ENCODE data around the gene GALNS.

The GALNS gene

DNA sequence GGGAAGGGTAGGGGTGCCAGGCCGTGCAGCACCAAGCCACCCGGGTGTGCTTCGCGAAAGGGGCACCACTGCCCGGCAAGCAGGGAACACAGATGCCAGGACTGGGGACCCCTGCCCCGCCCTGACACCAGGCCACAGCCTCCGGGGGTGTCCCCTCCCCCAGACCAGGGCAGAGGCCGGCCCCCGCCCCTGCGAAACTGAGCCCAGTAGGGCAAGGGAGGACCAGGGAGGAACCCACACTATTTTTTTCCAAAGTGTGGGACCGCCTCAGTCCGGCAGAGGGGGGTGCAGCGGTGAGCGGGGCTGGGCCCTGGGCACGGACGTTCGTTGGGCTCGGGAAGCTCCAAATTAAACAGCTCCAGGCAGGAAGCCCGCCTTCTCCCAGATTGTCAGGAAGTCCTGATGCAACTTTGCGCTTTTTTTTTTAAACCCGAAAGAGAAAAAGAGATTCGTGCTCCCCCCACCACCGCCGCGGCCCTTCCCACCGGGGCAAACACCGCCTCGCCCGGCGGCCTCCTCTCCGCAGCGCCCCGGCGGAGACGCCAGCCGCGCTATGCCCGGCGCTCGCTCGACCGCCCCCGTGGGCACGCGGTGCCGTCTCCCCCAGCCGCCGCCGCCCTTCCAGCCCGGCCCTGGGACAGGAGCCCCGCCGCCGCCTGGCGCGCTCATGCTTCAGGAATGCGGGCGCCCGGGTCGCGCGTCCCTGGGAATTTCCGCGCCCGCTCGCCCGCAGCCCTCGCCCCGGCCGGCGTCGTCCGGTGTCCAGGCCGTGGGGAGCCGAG lies 72.5 kb downstream of the GALNS start:
- peak; percentile 59 for DNase-seq (ENCODE audit: low spot score)
- TF ChIP-seq, protein P1, sequence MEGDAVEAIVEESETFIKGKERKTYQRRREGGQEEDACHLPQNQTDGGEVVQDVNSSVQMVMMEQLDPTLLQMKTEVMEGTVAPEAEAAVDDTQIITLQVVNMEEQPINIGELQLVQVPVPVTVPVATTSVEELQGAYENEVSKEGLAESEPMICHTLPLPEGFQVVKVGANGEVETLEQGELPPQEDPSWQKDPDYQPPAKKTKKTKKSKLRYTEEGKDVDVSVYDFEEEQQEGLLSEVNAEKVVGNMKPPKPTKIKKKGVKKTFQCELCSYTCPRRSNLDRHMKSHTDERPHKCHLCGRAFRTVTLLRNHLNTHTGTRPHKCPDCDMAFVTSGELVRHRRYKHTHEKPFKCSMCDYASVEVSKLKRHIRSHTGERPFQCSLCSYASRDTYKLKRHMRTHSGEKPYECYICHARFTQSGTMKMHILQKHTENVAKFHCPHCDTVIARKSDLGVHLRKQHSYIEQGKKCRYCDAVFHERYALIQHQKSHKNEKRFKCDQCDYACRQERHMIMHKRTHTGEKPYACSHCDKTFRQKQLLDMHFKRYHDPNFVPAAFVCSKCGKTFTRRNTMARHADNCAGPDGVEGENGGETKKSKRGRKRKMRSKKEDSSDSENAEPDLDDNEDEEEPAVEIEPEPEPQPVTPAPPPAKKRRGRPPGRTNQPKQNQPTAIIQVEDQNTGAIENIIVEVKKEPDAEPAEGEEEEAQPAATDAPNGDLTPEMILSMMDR (conservative IDR thresholded peaks at IDR 0.05; ENCODE audit: low read depth) = peak; percentile 36
- POLR2A ChIA-PET (ENCODE audit: low non-redundant PET) = no interaction called here
- H3K27ac ChIP-seq = peak overlapping the region; percentile 96
- CTCF ChIA-PET = interaction anchor here (0.6 to 7.5 kb wide), 13 partner anchors 10 to 504 kb away, joined by 3 to 55 read pairs (median 3); no protein-coding TSS in a partner anchor

DNA sequence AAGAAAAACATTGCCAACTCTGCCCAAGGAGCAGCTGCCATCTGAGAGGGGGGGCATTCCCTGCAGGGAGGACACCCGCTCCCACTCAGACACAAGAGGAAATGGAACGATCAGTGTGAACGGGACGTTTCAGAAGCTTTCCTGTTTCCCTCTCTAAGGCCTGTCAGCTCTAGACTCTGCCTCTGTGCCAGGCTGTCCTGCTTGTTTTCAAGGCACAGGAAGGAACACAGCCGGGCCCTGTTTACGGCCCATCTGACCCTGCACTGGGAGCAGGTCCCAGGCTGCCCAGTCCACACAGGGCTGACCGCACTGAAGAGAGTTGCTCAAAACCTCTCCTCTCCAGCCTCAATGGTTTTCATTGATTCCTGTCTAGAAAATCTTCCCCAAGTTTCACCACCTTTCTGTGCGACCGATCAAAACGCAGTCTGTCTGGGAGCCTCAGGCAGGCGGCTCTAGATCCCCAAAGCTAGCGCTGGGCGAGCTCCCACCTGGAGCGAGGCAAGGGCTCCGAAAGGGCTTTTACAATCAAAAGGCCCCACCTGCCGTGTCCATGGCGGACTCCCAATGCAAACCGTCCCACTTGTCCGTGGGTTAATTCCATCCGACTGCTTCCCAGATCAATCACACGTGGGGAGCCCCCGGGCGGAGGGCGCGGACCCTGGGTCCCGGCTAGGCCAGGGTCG lies 73.2 kb downstream of the GALNS start:
- H3K27ac ChIP-seq = peak overlapping the region; percentile 96
- TF ChIP-seq, protein P1 (conservative IDR thresholded peaks at IDR 0.05; ENCODE audit: low read depth) = no peak
- ChIA-PET CTCF (interaction anchor here (0.6 to 7.5 kb wide), 10 partner anchors 20 to 504 kb away, joined by 3 to 55 read pairs (median 3); no protein-coding TSS in a partner anchor), POLR2A (ENCODE audit: low non-redundant PET) (interaction anchor here (0.6 kb wide), 1 partner anchor 100 kb away, joined by 5 read pairs; no protein-coding TSS in a partner anchor)
- DNase-seq (ENCODE audit: low spot score) = no peak

DNA sequence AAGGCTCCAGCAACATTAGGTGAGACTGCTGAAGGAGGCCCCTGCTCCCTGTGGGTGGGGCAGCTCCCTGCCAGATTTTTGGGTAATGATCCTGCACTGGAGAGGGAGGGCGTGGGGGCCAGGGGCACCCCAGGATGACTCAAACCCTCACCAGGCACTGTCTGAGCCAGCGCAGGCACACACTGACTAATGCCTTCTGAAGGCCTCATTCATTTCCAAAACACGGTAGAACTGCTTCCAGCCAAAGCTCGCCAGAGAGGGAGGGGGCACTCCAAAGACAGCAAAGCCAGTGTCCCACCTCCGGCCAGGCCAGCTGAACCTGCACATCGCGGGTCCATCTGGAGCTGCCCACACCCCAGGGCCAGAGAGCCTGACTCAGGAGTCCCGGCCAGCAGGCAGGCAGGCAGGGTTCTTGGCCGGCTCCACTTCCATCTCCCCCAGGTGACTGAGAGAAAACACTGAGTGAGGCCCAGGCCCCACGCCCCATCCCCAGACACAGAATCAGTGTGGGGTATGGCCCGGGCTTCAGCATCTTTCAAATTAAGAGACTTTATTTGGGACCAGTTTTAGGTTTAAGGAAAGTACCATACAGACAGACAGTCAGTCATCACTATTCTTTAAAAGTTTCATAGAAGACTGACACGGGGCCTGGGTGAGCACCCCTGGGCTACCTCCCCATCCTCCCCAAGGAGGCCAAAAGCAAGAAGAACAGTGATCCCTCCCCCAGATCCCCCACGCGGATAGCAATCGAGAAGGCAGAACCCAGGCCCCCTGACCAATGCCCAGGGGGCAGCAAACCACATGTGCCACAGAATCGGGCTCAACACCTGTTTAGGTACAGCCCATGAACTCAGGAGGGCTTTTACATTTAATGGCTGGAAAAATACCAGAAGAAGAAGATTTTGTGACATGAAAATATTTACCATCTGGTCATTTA lies 74.0 kb downstream of the GALNS start:
- ChIA-PET POLR2A (ENCODE audit: low non-redundant PET) (interaction anchor here (0.6 to 1.7 kb wide), 2 partner anchors 12 to 99 kb away, joined by 5 to 6 read pairs; no protein-coding TSS in a partner anchor), CTCF (interaction anchor here (0.6 to 7.5 kb wide), 7 partner anchors 12 to 44 kb away, joined by 3 to 55 read pairs (median 5); no protein-coding TSS in a partner anchor)
- TF ChIP-seq, protein P1 (conservative IDR thresholded peaks at IDR 0.05; ENCODE audit: low read depth) = no peak
- peak; percentile 95 for DNase-seq (ENCODE audit: low spot score)
- peak overlapping the region; percentile 96 for H3K27ac ChIP-seq

DNA sequence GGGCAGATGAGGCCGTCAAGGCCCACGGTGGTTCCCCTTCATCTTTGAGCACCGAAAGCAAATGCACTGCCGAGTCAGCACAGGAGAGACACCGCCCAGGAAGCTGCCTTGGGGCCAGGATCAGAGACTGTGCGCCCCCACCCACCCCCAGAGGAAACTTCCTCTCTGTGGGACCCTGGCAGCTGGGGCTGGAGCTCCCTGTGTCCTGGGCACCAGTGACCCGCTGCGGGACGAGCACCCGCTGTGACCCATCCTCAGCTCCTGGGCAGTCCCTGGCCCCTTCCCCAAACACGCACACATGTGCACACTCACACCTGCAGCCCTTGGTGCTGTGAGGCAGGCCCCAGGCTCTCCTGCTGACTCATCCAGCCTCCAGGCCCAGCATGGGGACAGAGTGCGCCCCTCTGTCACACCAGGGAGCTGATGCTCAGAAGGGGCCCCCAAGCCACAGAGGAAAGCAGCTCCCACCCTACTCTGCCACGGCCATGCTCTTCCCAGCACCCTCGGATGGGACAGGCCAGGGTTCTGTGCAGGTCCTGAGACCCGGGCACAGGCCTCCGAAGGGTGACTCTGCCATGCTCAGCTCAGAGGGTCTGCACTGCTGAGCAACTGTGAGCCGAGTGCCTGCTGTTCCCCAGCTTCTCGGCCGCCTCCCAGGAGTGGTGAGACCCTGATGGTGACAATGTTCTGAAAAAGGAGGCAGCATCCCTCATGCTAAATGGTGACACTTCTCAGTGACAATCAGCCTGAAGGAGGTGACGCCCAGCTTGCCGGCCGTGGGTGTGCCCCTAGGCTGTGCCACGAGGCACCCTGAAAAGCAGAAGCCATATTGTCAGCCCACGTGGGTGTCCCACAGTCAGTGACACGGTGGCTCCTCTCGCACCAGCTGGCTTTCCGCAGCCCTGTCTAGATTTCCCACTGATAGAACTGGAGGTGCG lies 75.3 kb downstream of the GALNS start:
- ChIA-PET CTCF (interaction anchor here (0.5 to 7.5 kb wide), 7 partner anchors 18 to 459 kb away, joined by 3 to 55 read pairs (median 4); no protein-coding TSS in a partner anchor), POLR2A (ENCODE audit: low non-redundant PET) (interaction anchor here (1.7 kb wide), 1 partner anchor 11 kb away, joined by 6 read pairs; no protein-coding TSS in a partner anchor)
- H3K27ac ChIP-seq = peak overlapping the region; percentile 96
- TF ChIP-seq, protein P1 (conservative IDR thresholded peaks at IDR 0.05; ENCODE audit: low read depth) = no peak
- DNase-seq (ENCODE audit: low spot score) = no peak

DNA sequence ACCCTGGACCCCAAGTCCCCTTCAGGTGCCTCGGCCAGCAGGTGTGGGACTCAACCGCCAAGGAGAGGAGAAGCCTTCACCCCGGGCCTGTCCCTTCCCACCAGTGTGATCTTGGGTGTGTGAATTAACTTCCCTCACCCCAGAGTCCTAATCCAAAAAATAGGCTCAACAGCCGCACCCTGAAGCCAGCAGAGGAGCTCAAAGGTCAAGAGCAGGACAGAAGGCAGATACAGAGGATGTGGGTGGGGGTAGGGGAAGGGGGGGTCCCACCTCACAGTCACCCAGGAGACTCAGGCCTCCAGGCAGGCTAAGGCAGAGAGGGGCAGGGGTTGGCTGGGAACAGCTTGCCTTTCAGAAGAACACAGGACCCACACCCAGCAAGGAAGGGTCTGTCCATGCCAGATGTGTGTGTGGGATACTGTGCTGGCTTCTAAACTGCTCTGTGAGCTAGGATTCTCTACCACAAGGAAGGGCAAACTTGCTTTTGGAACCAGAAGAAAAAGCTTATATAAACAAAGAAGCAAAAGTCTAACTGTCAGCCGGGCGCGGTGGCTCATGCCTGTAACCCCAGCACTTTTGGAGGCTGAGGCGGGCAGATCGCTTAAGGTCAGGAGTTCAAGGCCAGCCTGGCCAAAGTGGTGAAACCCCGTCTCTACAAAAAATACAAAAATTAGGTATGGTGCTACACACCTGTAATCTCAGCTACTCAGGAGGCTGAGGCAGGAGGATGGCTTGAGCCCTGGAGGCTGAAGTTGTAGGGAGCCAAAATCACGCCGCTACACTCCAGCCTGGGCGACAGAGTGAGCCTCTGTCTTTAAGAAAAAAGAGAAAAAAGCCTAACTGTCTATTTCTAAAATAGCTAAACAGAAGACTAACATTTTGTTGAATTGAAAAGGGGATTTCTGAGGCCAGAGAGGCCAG lies 76.3 kb downstream of the GALNS start:
- no peak for DNase-seq (ENCODE audit: low spot score)
- ChIA-PET CTCF (interaction anchor here (0.7 to 2.4 kb wide), 5 partner anchors 17 to 345 kb away, joined by 3 to 9 read pairs (median 6); no protein-coding TSS in a partner anchor), POLR2A (ENCODE audit: low non-redundant PET) (no interaction called here)
- TF ChIP-seq, protein P1 (conservative IDR thresholded peaks at IDR 0.05; ENCODE audit: low read depth) = no peak
- H3K27ac ChIP-seq = peak overlapping the region; percentile 96
